ENCODE measurements around the gene S100P. TPM values are rescaled to one million over a fixed set of nuclear protein-coding genes. Genes with fewer than 3 reads are reported as not detected.

S100P gene
- total and polyA plus RNA-seq, 2 donors from 2014 or later: not detected

DNA sequence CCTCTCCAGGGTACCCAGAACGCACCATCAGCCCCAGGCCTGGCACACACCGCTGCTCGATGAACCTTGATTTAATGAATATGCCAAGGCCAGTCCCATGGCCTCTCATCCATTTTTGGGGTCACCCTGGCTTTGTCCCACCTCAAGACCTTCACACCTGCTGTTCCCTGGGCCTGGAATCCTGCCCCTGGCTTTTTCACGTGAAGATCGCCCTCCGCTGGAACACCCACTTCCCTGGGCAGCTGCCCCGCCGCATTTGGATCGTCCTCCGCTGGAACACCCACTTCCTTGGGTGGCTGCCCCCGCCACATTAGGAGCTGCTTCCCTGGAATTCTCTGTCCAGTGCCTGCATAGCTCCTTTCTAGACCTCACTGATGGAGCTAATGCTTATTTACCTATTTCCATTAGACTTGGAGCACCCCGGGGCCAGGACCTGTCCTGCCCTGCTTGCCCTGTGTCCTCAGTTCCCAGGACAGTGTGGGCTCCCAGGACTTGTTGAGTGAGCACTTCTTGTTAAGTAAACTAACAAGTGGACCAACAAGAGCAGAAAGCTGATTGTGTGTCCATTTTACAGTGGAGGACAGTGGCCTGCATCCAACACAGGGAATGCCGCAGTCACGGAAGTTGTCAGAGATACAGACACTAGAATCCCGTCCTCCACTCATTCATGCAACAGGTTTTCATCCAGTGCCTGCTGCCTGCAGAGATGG, 34.8 kb downstream of the S100P start:
- Histone ChIP-seq H3K9me3 (ENCODE audit: control insufficient read depth in 2 of 3, insufficient read depth in 1 of 3, low read length in 3 of 3) (peaks cover 0 to 5% (median 0%) of the 10 kb centered on the region in 3 donors), H3K4me3 (ENCODE audit: low read length in 3 of 3) (no peak overlapping the region), H3K36me3 (ENCODE audit: control insufficient read depth in 2 of 3, insufficient read depth in 3 of 3, low read length in 3 of 3) (no peaks in the 10 kb centered on the region), H3K27me3 (ENCODE audit: control insufficient read depth, insufficient read depth, low read length) (no peaks in the 10 kb centered on the region), H3K9ac (ENCODE audit: low read length in 3 of 3) (no peak overlapping the region), H3K4me1 (ENCODE audit: control insufficient read depth in 2 of 3, insufficient read depth in 2 of 3, low read depth in 1 of 3, low read length in 3 of 3) (no peaks in the 10 kb centered on the region), H3K27ac (ENCODE audit: low read depth in 2 of 2, low read length in 2 of 2) (no peak overlapping the region)
- DNase-seq (no peak), FAIRE-seq (no peak)
- intact Hi-C loops (cut with DNase I): loop anchor here (5.0 kb wide), 1 partner anchor 144 kb away; no protein-coding TSS in a partner anchor
- TF ChIP-seq, protein P1, sequence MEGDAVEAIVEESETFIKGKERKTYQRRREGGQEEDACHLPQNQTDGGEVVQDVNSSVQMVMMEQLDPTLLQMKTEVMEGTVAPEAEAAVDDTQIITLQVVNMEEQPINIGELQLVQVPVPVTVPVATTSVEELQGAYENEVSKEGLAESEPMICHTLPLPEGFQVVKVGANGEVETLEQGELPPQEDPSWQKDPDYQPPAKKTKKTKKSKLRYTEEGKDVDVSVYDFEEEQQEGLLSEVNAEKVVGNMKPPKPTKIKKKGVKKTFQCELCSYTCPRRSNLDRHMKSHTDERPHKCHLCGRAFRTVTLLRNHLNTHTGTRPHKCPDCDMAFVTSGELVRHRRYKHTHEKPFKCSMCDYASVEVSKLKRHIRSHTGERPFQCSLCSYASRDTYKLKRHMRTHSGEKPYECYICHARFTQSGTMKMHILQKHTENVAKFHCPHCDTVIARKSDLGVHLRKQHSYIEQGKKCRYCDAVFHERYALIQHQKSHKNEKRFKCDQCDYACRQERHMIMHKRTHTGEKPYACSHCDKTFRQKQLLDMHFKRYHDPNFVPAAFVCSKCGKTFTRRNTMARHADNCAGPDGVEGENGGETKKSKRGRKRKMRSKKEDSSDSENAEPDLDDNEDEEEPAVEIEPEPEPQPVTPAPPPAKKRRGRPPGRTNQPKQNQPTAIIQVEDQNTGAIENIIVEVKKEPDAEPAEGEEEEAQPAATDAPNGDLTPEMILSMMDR (IDR thresholded peaks at IDR 0.05; ENCODE audit: borderline replicate concordance, extremely low read depth, insufficient read depth): no peak

DNA sequence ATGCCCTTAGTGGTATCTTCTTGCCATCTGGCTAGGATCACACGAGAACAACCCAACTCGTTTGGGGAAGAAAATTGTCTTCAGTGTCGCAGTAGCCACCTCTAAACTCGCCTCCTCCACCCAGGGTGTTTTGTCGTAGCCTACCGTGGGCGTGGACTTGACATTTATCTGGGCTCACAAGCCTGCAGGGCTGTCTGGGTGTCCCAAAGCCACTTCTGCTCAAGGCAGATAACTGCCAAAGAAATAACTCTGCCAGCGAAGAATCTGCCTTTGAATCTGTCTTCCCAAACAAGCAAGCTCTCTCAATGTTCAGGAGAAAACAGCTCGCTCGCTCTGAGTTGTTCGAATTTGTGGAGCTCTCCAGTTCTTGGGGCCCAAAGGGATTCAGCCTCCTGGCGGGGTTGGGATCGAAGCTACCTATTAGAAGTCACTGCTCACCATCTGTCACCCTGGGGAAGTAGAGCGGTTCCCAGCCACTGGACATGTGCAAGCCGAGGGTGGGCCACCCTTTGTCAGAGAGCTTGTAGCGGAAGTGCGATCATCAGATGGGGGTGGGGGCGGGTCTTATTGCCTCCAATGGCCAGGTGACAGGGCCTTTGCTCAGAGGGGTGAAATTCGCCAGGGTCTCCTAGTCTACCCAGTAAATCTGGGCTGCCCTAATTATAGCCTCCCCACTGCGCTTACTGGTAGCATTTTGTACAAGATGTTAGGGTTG, 37.1 kb downstream of the S100P start:
- Histone ChIP-seq H3K9me3 (ENCODE audit: control insufficient read depth in 2 of 3, insufficient read depth in 1 of 3, low read length in 3 of 3) (peaks cover 0 to 2% (median 0%) of the 10 kb centered on the region in 3 donors), H3K4me1 (ENCODE audit: control insufficient read depth in 2 of 3, insufficient read depth in 2 of 3, low read depth in 1 of 3, low read length in 3 of 3) (no peaks in the 10 kb centered on the region), H3K4me3 (ENCODE audit: low read length in 3 of 3) (no peak overlapping the region), H3K9ac (ENCODE audit: low read length in 3 of 3) (no peak overlapping the region), H3K36me3 (ENCODE audit: control insufficient read depth in 2 of 3, insufficient read depth in 3 of 3, low read length in 3 of 3) (no peaks in the 10 kb centered on the region), H3K27me3 (ENCODE audit: control insufficient read depth, insufficient read depth, low read length) (no peaks in the 10 kb centered on the region), H3K27ac (ENCODE audit: low read depth in 2 of 2, low read length in 2 of 2) (no peak overlapping the region)
- DNase-seq: peak in 1 of 5 donors; percentile 34
- intact Hi-C loops (cut with DNase I): no loop called here
- no peak for FAIRE-seq
- TF ChIP-seq, protein P1 (IDR thresholded peaks at IDR 0.05; ENCODE audit: borderline replicate concordance, extremely low read depth, insufficient read depth): no peak

DNA sequence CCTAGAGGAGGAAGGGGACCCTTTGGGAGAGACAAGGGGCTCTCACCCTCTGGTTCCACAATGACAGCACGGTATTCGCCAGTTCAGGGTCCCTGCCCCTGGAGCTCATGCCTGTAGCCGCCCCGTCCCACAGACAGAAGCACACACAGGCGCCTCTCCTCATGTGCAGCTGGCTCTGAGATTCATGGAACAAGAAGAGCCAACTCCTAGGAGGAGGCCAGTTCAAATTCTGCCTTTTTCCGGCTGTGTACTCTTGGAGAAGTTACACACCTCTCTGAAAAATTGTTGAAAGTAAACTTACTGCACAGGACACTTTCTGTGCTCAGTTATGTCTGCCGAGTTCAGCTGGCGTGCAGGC, 37.6 kb downstream of the S100P start:
- DNase-seq (no peak), FAIRE-seq (no peak)
- Histone ChIP-seq H3K9ac (ENCODE audit: low read length in 3 of 3) (no peak overlapping the region), H3K4me3 (ENCODE audit: low read length in 3 of 3) (no peak overlapping the region), H3K36me3 (ENCODE audit: control insufficient read depth in 2 of 3, insufficient read depth in 3 of 3, low read length in 3 of 3) (no peaks in the 10 kb centered on the region), H3K27me3 (ENCODE audit: control insufficient read depth, insufficient read depth, low read length) (no peaks in the 10 kb centered on the region), H3K27ac (ENCODE audit: low read depth in 2 of 2, low read length in 2 of 2) (no peak overlapping the region), H3K4me1 (ENCODE audit: control insufficient read depth in 2 of 3, insufficient read depth in 2 of 3, low read depth in 1 of 3, low read length in 3 of 3) (no peaks in the 10 kb centered on the region), H3K9me3 (ENCODE audit: control insufficient read depth in 2 of 3, insufficient read depth in 1 of 3, low read length in 3 of 3) (no peaks in the 10 kb centered on the region)
- TF ChIP-seq, protein P1 (IDR thresholded peaks at IDR 0.05; ENCODE audit: borderline replicate concordance, extremely low read depth, insufficient read depth): no peak
- intact Hi-C loops (cut with DNase I): no loop called here

Measured in kidney (tissue), 14 donors.